ENCODE data around the gene CD8A.
A peak's percentile ranks its signal among the peaks of the same experiment; 100 is the strongest.

The CD8A gene

DNA sequence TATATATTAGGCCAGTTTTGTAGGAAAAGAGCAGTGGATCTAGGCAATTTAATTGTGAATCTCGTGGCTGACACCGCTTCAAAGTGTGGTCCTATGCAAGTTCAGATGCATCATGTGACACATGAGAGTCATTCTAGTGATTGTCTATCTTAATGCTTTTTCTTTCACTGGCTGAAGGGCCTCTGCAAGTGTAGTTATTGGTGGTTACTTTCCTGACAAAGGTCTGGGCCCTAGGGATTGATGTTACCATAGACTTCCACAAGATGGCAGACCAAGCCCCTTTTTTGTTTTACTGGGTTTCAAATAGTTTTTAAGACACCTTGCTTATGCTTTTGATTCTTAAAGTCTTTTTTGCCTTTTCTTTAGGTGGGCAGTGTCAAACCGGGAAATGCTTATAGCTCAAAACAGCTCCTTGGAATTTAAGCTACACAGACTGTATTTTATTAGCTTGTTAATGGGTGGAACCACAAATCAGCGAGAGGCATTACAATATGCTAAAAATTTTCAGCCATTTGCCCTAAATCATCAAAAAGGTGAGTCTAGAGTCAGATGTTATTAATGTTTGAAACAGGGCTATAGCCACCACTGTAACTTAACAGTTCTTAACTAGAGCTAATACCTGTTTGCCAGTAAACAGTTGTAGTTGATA, 25.9 kb downstream of the CD8A start:
- peak; percentile 62 to 65 for DNase-seq (ENCODE audit: low read depth in 2 of 2)
- no peak overlapping the region for H3K4me3 ChIP-seq (replicated peaks in 1 of 2; ENCODE audit: low read depth in 2 of 2, low read length in 2 of 2)
- TF ChIP-seq, protein P1, sequence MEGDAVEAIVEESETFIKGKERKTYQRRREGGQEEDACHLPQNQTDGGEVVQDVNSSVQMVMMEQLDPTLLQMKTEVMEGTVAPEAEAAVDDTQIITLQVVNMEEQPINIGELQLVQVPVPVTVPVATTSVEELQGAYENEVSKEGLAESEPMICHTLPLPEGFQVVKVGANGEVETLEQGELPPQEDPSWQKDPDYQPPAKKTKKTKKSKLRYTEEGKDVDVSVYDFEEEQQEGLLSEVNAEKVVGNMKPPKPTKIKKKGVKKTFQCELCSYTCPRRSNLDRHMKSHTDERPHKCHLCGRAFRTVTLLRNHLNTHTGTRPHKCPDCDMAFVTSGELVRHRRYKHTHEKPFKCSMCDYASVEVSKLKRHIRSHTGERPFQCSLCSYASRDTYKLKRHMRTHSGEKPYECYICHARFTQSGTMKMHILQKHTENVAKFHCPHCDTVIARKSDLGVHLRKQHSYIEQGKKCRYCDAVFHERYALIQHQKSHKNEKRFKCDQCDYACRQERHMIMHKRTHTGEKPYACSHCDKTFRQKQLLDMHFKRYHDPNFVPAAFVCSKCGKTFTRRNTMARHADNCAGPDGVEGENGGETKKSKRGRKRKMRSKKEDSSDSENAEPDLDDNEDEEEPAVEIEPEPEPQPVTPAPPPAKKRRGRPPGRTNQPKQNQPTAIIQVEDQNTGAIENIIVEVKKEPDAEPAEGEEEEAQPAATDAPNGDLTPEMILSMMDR (IDR thresholded peaks at IDR 0.05; ENCODE audit: low read depth, low read length) = peak; percentile 65

DNA sequence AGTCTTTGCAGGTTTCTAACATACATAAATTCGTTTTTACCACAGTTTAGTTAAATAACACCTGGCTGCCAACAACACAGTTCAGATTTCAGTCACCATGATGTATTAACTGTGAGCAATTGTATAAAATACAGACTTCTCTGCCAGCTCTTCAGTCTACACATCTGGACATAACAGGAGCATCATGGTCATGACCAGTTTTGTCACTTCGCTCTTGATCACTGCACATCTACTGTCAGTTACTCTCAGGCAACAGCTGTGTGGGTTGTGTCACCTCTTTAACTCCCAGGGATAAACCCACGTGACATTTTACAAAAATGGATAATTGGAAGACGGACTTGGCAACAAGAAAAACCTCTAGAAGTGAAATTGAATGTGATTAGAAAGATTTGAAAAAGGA, 30.3 kb downstream of the CD8A start:
- DNase-seq (ENCODE audit: low read depth in 2 of 2) = no peak
- no peak overlapping the region for H3K4me3 ChIP-seq (replicated peaks in 1 of 2; ENCODE audit: low read depth in 2 of 2, low read length in 2 of 2)
- TF ChIP-seq, protein P1 (IDR thresholded peaks at IDR 0.05; ENCODE audit: low read depth, low read length) = no peak

DNA sequence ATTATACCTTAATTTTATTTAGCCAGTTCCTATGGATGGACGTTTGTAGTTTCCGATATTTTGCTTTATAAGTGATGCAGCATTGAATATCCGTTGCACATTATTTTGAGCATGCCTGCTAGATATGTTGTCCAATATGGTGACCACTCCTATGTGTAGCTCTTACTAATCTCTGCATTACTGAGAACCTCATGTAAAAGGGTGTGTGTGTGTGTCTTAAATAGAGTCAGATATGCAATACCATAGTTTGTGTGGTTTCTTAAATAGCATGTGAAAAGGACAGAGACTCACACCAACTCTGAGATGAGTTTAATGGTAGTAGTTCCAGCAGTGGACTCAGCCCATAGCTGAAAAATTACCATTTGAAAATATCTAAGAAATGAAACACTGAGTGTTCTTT, 32.3 kb downstream of the CD8A start:
- H3K4me3 ChIP-seq (replicated peaks in 1 of 2; ENCODE audit: low read depth in 2 of 2, low read length in 2 of 2) = no peak overlapping the region
- TF ChIP-seq, protein P1 (IDR thresholded peaks at IDR 0.05; ENCODE audit: low read depth, low read length) = no peak
- no peak for DNase-seq (ENCODE audit: low read depth in 2 of 2)

DNA sequence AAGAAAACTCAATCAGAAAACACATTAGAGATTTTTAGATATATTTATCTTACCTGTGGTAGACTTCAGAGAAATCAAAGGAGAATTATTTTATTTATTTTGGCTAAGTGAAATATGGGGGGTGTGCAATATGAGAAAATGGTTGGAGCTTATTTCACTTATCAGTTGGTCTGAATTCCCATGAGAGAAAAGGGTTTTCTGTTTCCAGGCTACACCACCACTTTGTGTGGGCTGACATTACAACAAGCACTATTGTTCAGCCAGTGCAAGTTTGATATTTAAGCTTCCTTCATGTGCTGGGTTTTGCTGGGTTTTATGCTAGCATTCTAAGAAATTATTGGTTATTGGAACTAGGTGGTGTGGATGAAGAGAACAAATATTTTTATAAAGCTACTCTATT, 37.1 kb downstream of the CD8A start:
- TF ChIP-seq, protein P1 (IDR thresholded peaks at IDR 0.05; ENCODE audit: low read depth, low read length) = no peak
- DNase-seq (ENCODE audit: low read depth in 2 of 2) = peak; percentile 5 to 50
- H3K4me3 ChIP-seq (replicated peaks in 1 of 2; ENCODE audit: low read depth in 2 of 2, low read length in 2 of 2) = no peak overlapping the region

DNA sequence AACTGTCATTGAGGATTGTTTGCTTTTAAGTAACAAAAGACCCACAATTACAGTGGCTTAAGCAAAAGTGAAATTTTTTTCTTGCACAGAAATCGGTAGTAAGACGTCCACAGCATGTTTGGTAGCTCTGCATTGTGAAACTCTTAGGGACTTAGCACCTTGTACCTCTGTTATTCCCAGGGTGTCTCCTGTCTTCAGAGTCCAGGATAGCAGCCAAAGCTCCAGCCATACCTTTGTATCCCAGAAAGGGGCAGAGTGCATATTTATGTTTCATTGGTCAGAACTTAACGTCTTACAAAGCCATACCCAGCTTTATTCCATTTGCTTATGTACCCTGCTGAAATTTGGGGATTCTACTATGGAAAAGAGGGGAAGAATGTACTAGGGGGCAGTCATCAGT, 37.8 kb downstream of the CD8A start:
- DNase-seq (ENCODE audit: low read depth in 2 of 2) = no peak
- TF ChIP-seq, protein P1 (IDR thresholded peaks at IDR 0.05; ENCODE audit: low read depth, low read length) = no peak
- no peak overlapping the region for H3K4me3 ChIP-seq (replicated peaks in 1 of 2; ENCODE audit: low read depth in 2 of 2, low read length in 2 of 2)

DNA sequence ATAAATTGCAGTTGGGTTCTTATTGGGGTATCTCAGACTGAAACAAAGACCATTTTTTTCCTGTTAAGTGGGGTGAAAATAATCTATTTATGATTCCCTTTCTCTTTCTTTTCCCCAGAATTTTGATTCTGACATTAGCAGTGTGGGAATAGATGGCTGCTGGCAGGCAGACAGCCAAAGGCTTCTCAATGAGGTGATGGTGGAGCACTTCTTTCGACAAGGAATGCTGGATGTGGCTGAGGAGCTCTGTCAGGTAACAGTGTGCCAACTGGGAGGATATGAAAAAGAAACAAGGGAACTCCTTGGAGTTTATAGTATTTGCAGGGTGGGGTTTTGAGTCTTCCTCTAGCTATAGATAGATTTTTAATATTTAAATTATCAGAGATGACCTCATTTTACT, 38.9 kb downstream of the CD8A start:
- no peak overlapping the region for H3K4me3 ChIP-seq (replicated peaks in 1 of 2; ENCODE audit: low read depth in 2 of 2, low read length in 2 of 2)
- TF ChIP-seq, protein P1 (IDR thresholded peaks at IDR 0.05; ENCODE audit: low read depth, low read length) = no peak

More for the DNA sequence above, 38.9 kb downstream of the CD8A start:
- no peak for DNase-seq (ENCODE audit: low read depth in 2 of 2)

Measured in cardiac fibroblast (primary cell).